Vagina (tissue), 2 donors: ENCODE measurements around the gene JUP. TPM values are rescaled to one million over a fixed set of nuclear protein-coding genes. Genes with fewer than 3 reads are reported as not detected.

Experiments
- DNase-seq, 2 donors: peaks; one replicate each; pipeline ENCODE4 v3.0.0-alpha.2; 2017; ENCODE audit errors: extremely low spot score in 2 of 2
- H3K27ac ChIP-seq: fragments of 200-600 bp; sonication (generic); one replicate; pipeline ENCODE4 v1.5.1; 2019
- H3K27me3 ChIP-seq: fragments of 200-600 bp; sonication (generic); one replicate; pipeline ENCODE4 v1.5.1; 2019
- H3K36me3 ChIP-seq, 2 donors: fragments of 200-600 bp; sonication (generic); one replicate each; pipeline ENCODE4 v1.5.1; 2017 to 2019
- H3K4me1 ChIP-seq: fragments of 200-600 bp; sonication (generic); one replicate; pipeline ENCODE4 v1.5.1; 2019
- H3K4me3 ChIP-seq, 2 donors: fragments of 200-600 bp; sonication (generic); 1 replicate in 1 of 2; 2 replicates in 1 of 2; pipeline ENCODE4 v1.5.1; 2016 to 2019
- H3K9me3 ChIP-seq: fragments of 200-600 bp; sonication (generic); one replicate; pipeline ENCODE4 v1.5.1; 2019
- POLR2A ChIP-seq, 2 donors: fragments of 450-650 bp; IDR thresholded peaks; one replicate each; pipeline ENCODE4 v1.6.1; 2017; ENCODE audit warnings: antibody characterized with exemption in 2 of 2, mild to moderate bottlenecking in 2 of 2, moderate library complexity in 2 of 2
- POLR2AphosphoS5 ChIP-seq, 2 donors: sonication (generic); formaldehyde crosslinking; IDR thresholded peaks; one replicate each; pipeline ENCODE4 v1.9.0; 2017; ENCODE audit warnings: antibody characterized with exemption in 2 of 2, mild to moderate bottlenecking in 2 of 2, low read depth in 1 of 2; ENCODE audit not compliant: insufficient read depth in 1 of 2
- intact Hi-C: fragments of 100-400 bp; cut with DNase I; formaldehyde crosslinking; loops from one replicate; pipeline ENCODE4 v1.15.1; 2023
- small RNA-seq: library from RNA; depleted of rRNA; stranded (forward); fragments of <200 nt; gene quantifications from one replicate; pipeline ENCODE3, GENCODE V24; 2016
- total RNA-seq: library from RNA; depleted of rRNA; stranded (reverse); fragments of >200 nt; gene quantifications from one replicate; pipeline ENCODE4 v1.2.3, GENCODE V29; 2016
- TF ChIP-seq, protein P1 (sequence below), 3 experiments: fragments of 450-650 bp in 2 of 3; fragments of 200-600 bp in 1 of 3; sonication (generic) in 1 of 3; IDR thresholded peaks; one replicate each; pipeline ENCODE4 v1.5.1; 2017 to 2019; ENCODE audit warnings: antibody characterized with exemption in 3 of 3, mild to moderate bottlenecking in 2 of 3, moderate library complexity in 2 of 3

JUP gene
- total RNA-seq, 1 donor from 2014 or later, result 589 TPM

GRCh38 chr17:41707803-41708669 is 78.5 kb downstream of the JUP start:
- Histone ChIP-seq H3K27me3 (no peaks in the 10 kb centered on the region), H3K9me3 (no peaks in the 10 kb centered on the region), H3K4me3 (no peak overlapping the region), H3K4me1 (no peaks in the 10 kb centered on the region), H3K27ac (no peak overlapping the region), H3K36me3 (no peaks in the 10 kb centered on the region)
- no peak for DNase-seq
- intact Hi-C loops, result no loop called here
- TF ChIP-seq POLR2AphosphoS5 (IDR thresholded peaks at IDR 0.05; ENCODE audit: insufficient read depth in 1 of 2, low read depth in 1 of 2) (no peak), POLR2A (IDR thresholded peaks at IDR 0.05) (no peak)
- TF ChIP-seq, protein P1, sequence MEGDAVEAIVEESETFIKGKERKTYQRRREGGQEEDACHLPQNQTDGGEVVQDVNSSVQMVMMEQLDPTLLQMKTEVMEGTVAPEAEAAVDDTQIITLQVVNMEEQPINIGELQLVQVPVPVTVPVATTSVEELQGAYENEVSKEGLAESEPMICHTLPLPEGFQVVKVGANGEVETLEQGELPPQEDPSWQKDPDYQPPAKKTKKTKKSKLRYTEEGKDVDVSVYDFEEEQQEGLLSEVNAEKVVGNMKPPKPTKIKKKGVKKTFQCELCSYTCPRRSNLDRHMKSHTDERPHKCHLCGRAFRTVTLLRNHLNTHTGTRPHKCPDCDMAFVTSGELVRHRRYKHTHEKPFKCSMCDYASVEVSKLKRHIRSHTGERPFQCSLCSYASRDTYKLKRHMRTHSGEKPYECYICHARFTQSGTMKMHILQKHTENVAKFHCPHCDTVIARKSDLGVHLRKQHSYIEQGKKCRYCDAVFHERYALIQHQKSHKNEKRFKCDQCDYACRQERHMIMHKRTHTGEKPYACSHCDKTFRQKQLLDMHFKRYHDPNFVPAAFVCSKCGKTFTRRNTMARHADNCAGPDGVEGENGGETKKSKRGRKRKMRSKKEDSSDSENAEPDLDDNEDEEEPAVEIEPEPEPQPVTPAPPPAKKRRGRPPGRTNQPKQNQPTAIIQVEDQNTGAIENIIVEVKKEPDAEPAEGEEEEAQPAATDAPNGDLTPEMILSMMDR (IDR thresholded peaks at IDR 0.05), result no peak

DNA sequence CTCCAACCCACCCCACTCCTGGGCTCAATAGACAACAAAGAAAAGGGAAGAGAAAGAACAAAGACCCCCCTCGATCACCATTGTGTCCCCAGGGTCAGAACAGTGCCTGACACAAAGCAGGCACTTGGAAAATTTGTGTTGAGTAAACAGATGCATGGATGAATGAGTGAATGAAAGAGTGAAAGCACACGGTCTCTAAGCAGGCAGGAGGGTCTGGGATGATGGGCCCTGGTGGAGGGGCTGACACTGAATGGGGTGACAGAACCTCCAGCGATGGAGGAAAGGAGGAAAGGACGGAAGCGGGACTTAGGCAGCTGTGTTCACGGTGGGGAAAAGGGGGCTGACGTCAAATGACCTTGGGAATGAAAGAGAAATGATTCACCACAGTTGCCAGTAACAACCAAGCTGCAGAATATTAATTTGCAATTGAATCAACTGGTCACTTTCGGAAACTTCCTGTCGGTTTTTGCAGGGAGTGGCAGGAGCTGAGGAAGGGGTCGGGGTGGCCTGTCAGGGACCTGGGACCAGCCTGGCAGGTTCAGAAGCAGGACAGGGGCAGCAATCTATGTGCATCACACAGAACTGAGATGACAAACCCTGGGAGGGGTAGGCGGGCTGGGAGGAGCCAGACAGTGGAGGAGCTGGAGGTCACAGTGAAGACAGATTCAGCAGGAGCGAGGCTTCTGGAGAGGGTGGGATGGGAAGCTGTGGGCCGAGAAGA is 81.1 kb downstream of the JUP start:
- Histone ChIP-seq H3K36me3 (no peaks in the 10 kb centered on the region), H3K9me3 (no peaks in the 10 kb centered on the region), H3K27ac (peak overlapping the region; percentile 18), H3K4me1 (no peaks in the 10 kb centered on the region), H3K4me3 (no peak overlapping the region), H3K27me3 (no peaks in the 10 kb centered on the region)
- intact Hi-C loops, result no loop called here
- DNase-seq, result no peak
- no peak for TF ChIP-seq POLR2A (IDR thresholded peaks at IDR 0.05)
- TF ChIP-seq, protein P1 (IDR thresholded peaks at IDR 0.05), result no peak
- TF ChIP-seq POLR2AphosphoS5 (IDR thresholded peaks at IDR 0.05; ENCODE audit: insufficient read depth in 1 of 2, low read depth in 1 of 2), result no peak

Small RNA genes lying within 50 kb of the gene (small RNA-seq; reads per million reads assigned to genes)
- gene RN7SL399P (not detected), gene RNA5SP442 (not detected)

Other genes starting within 250 kb of the JUP start
- gene KRT9, start 214.7 kb downstream of the JUP start, total RNA-seq, result not detected
- 1,546 TPM for gene KRT14, start 199.8 kb downstream of the JUP start, total RNA-seq
- gene KRT16, start 173.9 kb downstream of the JUP start, total RNA-seq, result 872 TPM
- gene KRT17, start 162.1 kb downstream of the JUP start, total RNA-seq, result 165 TPM
- 204 TPM for gene EIF1, start 97.8 kb downstream of the JUP start, total RNA-seq
- not detected for gene GAST, start 74.4 kb downstream of the JUP start, total RNA-seq
- gene HAP1, start 52.1 kb downstream of the JUP start, total RNA-seq, result 1.2 TPM
- 11.5 TPM for gene P3H4, start 25.2 kb upstream of the JUP start, total RNA-seq
- gene FKBP10, start 26.3 kb upstream of the JUP start, total RNA-seq, result 53.5 TPM
- gene NT5C3B, start 49.5 kb upstream of the JUP start, total RNA-seq, result 71.5 TPM
- gene KLHL10, start 51.1 kb upstream of the JUP start, total RNA-seq, result not detected
- 15.2 TPM for gene KLHL11, start 78.7 kb upstream of the JUP start, total RNA-seq
- gene ACLY, start 132.2 kb upstream of the JUP start, total RNA-seq, result 74.9 TPM
- gene ODAD4, start 143.9 kb upstream of the JUP start, total RNA-seq, result 1.7 TPM
- 54.0 TPM for gene CNP, start 180.1 kb upstream of the JUP start, total RNA-seq
- gene DNAJC7, start 230.7 kb upstream of the JUP start, total RNA-seq, result 60.2 TPM
- 28.7 TPM for gene NKIRAS2, start 233.4 kb upstream of the JUP start, total RNA-seq